GM19238 (cell line): Measurements from ENCODE around the gene DUSP6.

ENCODE experiments used
- DNase-seq: peaks from one replicate; pipeline ENCODE4 v3.0.0; 2011; ENCODE audit warnings: low spot score; ENCODE audit not compliant: insufficient read length

The DUSP6 gene

GRCh38 chr12:89352492-89353187, at the start of gene DUSP6:
DUSP6 (minus strand) TSS chr12:89352501; CDS start chr12:89352039, 462 bp downstream.
- DNase-seq: peak; percentile 47

DNA sequence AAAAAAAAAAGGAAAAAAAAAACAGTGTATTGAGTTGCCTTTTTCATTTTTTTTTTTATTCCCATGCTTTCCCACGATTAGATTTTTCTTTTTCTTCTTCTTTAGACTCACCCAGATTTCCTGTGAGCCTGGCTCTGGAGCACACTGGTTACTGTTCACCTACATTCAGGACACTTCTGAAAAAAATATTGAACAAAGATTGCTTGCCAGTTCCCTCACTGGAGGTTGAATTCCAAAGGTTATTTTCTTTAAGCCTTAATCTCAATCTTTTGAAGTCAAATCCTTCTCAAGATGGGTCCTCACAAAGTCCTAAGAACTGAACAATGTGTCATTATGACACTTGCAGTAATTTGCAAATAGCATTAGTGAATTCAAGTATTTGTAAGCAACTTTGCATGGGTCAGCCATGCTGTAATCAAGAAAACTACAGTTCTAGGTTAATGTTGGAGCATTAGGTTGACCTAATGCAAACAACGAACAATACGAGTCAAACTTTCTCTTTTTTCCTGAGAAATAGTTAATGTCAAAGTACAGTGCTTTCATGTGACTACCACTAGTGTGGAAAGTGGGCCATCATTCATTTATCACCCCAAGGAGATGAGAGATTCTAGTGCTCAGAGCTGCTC, 49.2 kb upstream of the DUSP6 start:
- DNase-seq: no peak

- DNase-seq: no peak
Measured at GRCh38 chr12:89400415-89400814, 48.1 kb upstream of the DUSP6 start.

- no peak for DNase-seq
Measured at GRCh38 chr12:89395712-89396111, 43.4 kb upstream of the DUSP6 start.

DNA sequence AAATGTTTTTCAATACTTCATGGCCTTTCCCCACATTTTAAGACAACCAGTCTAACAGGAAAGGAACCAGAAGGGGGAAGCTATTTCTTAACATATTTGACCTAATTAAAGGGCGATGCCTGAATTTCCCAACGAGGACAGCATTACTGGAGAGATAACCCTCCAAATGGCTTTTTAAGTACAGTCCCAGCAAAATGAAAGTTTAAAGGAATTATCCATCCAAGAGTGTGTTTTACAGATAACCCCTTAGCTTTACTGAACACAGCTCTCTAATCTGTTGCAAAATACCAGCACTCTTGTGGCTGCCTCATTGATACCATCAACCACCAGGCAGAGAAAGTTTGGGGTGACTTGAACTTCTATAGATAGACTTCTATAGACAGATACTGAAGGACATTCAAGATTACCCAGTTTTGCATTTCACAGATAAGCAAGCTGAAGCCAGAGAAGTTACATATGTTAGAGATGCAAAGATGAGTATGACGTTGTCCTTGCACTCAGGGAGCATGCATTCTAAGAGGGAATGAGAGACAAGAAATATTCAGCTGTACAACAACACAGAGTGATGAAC, 41.3 kb upstream of the DUSP6 start:
- no peak for DNase-seq

DNA sequence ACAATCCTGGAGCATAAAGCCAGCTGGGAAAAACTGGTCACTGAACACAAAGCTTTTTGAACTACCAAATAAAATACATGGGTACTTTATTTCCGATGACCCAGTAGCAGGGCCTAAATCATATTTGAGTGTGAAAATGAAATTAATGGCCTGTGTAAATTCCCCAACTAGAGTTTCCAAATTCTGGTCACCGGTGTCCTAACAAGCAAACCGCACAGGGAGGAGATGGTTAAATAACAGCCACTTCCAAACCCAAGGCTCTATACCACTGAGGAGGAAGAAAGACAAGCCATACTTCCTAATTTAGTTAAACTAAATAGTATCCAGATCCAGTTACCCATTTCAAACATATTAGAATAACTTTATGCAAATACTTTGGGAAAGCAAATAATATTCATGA, 40.1 kb upstream of the DUSP6 start:
- DNase-seq: no peak

- no peak for DNase-seq
Measured at GRCh38 chr12:89391726-89392336, 39.5 kb upstream of the DUSP6 start.

DNA sequence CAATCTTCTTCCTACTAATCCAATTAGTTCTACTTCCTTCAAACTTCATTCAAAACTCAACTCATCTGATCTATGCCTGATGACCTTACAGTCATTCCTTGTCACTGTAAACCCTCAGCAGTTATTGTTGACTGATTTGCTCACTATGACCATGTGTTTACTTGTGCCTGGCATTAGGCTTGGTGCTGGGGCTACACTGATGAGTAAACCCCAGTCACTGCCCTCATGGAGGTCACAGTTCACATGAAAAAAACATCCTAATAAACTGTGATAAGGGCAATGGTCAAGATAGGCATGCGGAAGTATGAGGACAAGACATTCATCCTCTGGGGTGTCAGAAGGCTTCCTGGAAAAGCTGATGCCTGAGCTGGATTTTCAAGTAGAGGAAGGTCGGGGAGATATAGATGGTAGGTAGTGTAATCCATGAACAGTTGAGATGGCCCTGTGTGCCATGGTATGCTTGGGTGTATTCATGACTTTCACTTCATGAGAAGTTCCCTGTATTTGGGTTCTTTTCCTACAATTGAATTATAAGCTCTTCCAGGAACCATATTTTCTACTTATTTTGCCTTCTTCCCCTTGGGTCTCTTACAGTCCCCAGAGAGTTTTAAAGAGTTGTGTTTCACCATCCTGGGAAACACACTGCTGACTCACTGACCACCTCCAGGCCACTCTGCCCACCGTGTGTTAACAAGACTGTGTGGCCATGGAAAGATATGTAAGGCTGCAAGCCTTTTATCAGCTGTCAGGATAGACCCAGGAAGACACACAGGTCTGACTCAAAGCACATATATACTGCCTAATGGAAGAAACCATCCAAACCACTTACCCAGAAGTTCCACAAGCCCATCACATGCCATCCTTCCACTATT, 38.7 kb upstream of the DUSP6 start:
- no peak for DNase-seq

- no peak for DNase-seq
Measured at GRCh38 chr12:89389755-89390661, 37.7 kb upstream of the DUSP6 start.

GRCh38 chr12:89386138-89386537, 33.8 kb upstream of the DUSP6 start:
- no peak for DNase-seq

DNA sequence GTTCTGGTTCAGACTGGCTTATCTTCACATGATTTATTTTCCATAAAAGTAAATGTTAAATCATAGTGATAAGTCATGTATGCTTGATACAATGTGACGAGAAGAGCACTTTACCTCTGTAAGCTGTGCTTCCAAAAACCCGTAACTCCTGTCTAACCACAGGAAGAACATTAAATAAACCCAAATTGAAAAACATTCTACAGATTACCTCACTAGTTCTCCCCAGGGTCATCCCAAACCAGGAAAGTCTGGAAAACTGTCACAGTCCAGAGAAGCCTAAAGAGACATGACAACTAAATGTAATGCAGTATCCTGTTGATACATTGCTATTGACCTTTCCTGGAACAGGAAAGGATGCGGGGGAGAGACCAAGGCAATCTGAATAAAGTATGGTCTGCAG, 32.5 kb upstream of the DUSP6 start:
- DNase-seq: no peak

DNA sequence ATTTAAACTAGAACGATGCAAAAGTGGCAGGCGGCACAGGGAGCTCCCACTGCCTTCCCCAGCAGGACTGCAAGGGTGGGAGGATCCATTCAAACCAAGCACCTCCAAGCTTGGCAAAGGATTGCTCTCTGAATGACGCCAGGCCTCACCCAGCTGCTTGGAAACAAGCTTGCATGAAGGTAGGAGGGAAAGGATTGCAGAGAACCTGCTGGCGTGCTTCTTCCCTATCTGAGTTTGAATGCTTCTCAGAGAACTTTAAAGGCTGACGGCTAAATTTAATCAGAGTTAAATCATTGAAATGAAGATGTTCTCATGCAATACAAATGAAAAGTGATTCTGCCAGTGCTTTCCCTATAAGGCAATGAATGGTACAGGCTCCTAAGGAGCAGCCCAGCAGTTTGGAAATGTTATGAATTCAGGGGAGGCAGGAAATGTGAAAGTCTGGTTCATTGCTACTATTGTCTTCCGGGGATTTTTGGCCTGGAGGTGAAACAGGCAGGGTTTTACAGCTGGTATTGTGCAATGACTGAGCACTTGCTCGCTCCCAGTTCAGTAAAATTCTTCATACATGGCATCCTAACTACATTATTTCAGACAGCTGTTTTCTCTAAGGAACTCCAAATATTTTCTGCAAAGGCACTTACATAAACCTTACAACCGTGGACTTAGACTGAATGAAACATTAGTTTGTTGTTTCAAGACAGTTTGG, 31.9 kb upstream of the DUSP6 start:
- DNase-seq: no peak

GRCh38 chr12:89383235-89384049, 31.1 kb upstream of the DUSP6 start:
- no peak for DNase-seq

DNA sequence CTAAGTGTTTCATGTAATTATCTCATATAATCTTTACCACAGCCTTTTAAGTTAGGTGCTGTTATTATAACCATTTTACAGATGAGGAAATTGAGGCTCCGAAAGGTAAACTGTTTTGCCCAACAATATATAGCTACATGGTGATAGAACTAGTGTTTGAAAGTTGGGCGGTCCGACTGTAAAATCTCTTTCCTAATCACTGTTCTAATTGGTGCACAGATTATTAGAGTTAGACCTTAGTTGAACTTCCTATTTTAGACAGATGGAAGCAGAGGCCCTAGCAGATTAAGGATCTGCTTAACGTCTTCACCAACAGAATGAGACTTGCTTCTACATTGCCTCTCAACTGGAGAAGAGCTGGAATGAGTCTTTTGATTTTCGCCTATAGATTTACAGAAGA, 30.0 kb upstream of the DUSP6 start:
- DNase-seq: no peak

DNA sequence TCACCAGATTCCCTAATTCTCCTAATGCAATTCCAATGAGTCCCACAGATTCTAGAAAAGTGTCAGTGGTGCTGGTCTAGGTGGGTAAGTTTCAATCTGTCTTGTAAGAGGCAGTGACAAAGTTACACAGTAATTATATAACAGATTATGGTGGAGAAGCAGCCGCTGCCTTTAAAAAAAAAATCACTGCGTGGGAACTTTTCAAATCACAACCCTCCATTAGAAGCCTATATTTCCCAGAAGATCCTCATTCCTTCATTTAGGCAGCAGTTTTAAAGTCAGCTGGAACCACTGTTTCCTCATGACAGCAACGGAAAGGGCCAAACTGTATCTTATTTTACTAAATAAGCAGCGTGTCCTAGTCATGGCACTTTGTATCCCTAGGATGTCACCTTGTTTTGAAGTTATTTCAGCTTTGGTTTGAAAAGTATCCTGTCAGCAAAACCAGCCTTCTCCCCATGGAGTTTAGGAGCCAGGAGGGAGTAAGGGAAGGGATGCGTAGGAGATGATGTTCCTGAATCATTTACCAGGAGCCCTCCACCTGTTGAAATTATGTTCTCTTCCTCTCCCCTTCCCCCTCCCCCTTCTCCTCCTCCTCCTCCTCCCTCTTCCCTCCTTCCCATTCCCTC, 27.7 kb upstream of the DUSP6 start:
- no peak for DNase-seq

DNA sequence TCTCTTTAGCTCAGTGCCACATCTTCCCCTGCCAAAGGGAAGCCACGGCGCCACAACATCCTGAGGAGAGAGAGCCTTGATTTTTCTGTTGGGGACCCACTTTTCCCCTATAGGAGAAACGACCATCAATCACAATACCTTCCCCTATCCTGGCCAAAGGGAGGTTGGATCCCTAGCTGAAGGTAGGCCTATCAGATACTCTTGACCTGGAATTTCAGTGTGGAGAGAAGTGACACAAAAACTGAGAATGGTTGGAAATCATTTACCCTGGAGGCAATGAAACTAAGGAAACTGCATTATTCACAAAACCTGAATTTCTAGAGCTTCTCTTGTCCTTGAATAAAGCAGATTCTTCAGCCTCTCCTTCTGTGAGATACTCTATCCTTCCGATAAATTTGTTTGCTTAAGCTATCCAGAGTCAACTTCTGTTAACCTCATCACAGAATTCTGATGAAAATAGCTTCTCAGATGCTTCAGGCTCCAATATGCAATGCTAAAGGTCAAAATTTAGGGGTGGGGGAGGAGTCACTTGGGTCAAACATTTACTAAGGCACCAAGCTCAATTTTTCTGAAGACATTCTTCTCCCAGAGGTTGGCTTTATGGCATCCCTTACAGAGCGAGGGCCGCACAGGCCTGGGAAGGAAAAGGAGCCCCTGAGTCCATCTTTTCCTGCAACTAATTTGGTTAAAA, 27.0 kb upstream of the DUSP6 start:
- DNase-seq: no peak

- DNase-seq: no peak
Measured at GRCh38 chr12:89376844-89377243, 24.5 kb upstream of the DUSP6 start.

DNA sequence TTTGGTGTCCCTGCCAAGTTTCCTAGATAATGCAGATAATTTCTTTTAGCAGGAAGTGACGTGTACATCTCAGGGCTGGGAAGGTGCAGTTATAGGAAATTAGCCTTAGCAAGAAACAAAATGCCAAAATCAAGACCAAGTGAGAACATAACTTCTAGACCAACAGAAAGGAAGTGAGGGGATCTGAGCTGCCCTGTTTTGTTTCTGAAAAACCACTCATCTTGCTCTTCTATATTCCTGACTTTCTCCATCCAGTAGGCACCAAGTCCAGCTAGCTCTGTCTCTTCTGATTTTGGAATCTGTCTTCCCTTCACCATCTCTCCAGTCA, 23.9 kb upstream of the DUSP6 start:
- no peak for DNase-seq
